ENCODE data around the gene SDK1.

Gene SDK1

GRCh38 chr7:3300651-3301448 is at the start of gene SDK1:
SDK1 (plus strand) TSS chr7:3301252; CDS start chr7:3301587, 335 bp downstream.
- peak; percentile 81 to 87 (median 85) for DNase-seq

- no peak for DNase-seq
These were observed 46.3 kb upstream of the SDK1 start for GRCh38 chr7:3254718-3255117.

DNA sequence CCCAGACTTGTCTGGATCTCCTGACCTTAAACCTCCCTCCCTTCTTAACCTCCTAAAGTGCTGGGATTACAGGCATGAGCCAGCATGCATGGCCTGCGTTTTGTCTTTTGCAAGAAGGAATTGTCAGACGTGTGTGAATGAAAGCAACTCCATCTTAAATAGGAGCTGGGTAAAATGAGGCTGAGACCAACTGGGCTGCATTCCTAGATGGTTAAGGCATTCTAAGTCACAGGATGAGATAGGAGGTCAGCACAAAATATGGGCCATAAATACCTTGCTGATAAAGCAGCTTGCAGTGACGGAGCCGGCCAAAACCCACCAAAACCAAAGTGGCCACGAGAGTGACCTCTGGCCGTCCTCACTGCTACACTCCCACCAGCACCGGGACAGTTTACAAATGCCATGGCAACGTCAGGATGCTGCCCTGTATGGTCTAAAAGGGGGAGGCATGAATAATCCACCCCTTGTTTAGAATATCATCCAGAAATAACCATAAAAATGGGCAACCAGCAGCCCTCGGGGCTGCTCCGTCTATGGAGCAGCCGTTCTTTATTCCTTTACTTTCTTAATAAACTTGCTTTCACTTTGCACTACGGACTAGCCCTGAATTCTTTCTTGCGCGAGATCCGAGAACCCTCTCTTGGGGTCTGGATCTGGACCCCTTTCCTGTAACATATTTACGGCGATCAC is 41.2 kb upstream of the SDK1 start:
- no peak for DNase-seq

GRCh38 chr7:3260401-3260715 is 40.7 kb upstream of the SDK1 start:
- no peak for DNase-seq

- no peak for DNase-seq
These were observed 36.2 kb upstream of the SDK1 start for GRCh38 chr7:3264693-3265339.

DNA sequence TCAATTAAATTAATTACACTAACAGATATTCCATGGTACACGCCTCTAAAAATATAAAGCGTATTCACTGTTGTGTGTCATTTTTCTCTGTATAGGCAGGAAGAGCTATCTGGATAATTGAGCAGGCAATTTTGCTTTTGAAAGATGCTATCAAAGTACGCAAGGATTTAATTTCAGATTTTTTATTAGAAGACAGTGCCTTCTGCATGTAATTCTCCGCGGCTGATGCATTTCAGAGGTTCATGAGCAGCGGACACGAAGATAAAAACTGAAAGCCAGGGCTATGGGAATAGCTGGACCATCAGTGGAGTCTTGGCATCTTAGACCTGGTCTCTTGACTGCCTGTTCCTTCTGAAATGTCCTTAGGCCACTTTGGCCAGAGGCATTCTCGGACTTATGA is 35.7 kb upstream of the SDK1 start:
- DNase-seq: no peak

DNA sequence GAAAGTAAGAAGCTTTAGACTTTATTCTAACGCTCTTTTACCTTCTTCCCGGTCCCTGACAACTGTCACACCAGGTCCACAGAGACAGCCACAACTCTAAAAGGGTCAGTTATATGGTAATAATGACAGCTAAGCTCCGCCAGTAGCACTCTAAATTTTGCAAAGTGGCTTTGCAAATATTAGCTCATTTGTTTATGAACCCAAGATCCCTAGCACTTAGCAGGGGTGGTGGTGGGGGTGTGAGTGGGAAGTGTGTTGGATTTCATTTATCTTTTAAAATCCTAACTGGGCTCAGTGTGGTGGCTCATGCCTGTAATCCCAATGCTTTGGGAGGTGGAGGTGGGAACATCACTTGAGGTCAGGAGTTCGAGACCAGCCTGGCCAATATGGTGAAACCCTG is 34.8 kb upstream of the SDK1 start:
- DNase-seq: no peak

DNA sequence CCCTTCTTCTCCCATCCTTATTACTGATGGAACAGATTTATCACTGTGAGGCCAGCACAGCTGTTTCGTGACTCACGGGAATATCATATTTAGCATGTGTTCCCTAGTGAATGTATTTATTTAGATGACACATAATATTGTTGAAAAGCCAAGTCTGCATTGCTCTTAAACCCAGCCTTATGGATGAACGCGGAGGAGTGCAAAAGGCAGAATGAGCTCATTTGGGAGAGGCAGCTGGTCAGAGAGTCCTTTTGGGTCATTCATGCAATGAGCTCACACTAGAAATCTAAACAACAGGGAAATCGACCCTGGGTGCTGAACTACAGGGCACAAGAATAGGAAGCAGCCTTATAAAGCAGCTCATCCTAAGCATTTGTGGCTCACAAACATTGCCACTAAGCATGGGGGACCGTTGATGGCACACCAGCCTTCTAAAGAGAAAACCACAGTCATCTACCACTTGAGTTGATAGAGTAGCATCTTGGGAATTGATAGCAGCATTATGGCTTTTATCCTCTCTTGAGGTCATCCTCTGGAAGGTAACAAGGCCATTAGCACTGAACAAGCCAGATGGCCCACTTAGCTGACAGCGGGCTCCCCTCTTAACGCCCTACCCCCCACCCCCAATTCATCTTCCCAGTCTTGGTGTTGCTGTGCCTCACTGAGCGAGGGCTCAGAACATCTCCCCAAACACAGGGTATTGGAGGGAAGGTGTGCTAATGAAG is 32.9 kb upstream of the SDK1 start:
- no peak for DNase-seq

- DNase-seq: no peak
These were observed 30.7 kb upstream of the SDK1 start for GRCh38 chr7:3270362-3270761.

- no peak for DNase-seq
These were observed 29.8 kb upstream of the SDK1 start for GRCh38 chr7:3271298-3271697.

DNA sequence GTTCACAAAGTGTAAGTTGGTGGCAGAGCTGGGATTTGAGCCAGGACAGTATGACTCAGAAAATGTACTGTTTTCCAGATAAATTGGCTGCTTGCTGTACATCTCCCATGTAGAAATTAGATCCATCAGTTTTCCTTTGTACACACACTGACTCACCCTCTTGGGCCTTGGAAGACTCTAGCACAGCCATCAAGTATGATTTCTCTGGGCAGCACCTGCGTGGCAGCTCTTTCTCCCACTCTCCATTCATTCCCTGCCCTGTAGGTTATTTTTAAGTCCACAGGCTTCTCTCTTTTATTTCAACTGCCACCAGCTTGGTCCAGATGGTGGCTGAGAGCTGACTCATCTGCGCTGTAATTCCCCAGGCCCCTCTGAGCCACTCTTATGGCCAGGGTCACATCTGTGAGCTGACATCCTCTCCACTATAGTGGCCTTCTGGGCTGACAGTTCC is 28.3 kb upstream of the SDK1 start:
- DNase-seq: no peak

DNA sequence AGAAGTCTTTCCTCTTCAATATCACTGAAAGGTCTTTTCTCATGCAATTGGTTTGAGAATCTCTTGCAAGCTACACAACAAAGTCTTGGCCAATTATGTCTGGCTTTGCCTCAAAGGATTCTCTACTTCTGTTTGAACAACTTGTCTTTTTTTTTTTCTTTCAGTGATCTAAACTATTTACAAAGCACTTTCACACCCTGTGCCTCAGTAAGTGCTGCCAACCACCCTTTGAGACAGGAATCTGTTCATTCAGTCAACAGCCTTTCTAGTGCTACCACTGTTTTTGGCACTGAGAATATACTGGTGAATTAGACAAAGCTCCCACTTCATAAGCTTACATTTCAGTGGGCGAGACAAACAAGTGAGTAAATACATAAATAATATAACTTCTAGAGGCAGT is 26.9 kb upstream of the SDK1 start:
- DNase-seq: no peak

GRCh38 chr7:3277604-3278572 is 23.2 kb upstream of the SDK1 start:
- no peak for DNase-seq

GRCh38 chr7:3279147-3279818 is 21.8 kb upstream of the SDK1 start:
- DNase-seq: no peak

- DNase-seq: no peak
These were observed 20.6 kb upstream of the SDK1 start for GRCh38 chr7:3280445-3280844.

- DNase-seq: no peak
These were observed 20.0 kb upstream of the SDK1 start for GRCh38 chr7:3280946-3281656.

DNA sequence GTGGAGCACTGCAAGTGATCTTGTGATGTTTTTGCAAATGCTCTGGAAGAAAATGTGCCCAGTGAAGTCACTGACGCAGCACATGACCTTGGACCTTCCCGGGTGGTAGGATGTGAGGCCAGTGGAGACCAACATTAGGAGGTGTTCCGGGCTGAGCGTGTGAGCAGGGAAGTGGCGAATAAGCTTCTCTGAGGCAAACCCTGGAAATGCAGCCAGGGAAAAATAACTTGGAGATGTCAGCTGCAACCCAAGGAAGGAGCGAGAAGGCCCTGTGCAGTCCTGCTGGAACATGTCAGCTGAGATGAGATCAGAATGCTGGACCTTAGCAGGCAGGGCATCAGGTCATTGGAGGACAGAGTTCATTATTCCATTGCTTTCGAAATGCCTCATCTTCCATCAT is 18.6 kb upstream of the SDK1 start:
- DNase-seq: no peak

- DNase-seq: no peak
These were observed 17.8 kb upstream of the SDK1 start for GRCh38 chr7:3283130-3283704.

DNA sequence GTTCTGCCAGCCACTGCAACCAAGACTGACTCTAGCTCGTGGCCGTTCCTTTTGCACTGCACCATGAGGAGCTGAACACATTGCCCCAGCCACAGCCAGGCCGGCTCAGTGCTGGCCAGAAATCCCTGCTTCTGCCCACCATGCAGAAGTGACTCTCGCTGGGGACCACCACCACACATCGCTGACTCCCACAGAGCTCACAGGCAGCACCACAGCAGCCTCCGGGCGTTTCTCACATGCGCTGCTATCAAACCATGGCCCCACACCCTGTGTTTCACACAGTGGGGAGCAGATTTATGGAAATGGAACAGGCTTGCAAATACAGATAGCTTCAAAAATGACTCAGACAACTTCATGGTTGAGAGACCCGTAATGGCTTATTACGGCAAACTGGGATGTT is 15.4 kb upstream of the SDK1 start:
- no peak for DNase-seq

- DNase-seq: no peak
These were observed 11.1 kb upstream of the SDK1 start for GRCh38 chr7:3289996-3290395.

DNA sequence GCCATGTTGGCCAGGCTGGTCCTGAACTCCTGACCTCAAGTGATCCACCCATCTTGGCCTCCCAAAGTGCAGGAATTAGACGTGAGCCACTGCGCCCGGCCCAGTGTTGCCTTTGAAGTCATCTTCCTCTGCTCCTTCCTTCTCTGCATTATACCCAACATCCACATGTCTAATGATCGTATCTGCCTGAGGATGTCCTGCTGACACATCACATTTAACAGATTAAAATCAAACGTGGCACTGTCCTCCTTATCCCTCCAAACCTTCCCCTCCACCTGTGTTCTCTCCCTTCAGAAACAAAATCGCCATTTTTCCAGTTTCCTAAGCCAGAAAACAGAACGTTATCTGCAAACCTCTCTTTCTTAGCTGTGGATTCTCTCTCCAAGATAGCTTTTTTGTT is 8.4 kb upstream of the SDK1 start:
- DNase-seq: no peak
